ENCODE results near the gene VEPH1.
"Not testable (repeated sequence)": the region's sequence is repeated elsewhere in the genome, so short reads cannot be mapped to it uniquely, and the experiment has no call there.

VEPH1 gene

GRCh38 chr3:157381606-157382005 is 121.6 kb downstream of the VEPH1 start:
- no peak for DNase-seq

DNA sequence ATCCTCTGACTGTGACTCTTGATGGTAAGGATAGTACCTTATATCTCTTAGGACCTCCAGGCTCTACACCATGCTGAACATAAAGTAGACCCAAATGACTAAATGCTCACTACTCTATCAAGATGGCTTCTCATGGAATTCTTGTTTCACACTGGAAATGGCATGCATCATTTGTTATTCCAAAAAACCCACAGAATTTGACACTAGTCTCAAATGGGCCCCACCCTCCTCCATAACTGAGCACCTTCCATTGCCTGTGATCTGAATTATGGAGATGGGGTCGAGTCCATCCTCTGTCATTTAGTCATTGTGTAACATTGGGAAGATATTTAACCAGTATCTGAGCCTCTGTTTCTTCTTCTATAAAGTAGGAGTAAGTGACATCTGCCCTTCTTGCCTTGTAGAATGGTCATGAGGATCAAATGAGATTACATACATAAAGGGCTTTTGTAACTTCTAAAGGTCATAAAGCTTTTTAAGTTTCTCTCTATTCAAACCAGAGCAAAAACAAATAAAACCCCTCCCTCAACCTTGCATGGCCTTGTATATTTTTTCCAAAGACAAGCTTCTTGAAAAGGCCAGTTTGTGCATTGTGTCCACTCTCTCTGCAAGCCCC is 123.6 kb downstream of the VEPH1 start:
- no peak for DNase-seq

DNA sequence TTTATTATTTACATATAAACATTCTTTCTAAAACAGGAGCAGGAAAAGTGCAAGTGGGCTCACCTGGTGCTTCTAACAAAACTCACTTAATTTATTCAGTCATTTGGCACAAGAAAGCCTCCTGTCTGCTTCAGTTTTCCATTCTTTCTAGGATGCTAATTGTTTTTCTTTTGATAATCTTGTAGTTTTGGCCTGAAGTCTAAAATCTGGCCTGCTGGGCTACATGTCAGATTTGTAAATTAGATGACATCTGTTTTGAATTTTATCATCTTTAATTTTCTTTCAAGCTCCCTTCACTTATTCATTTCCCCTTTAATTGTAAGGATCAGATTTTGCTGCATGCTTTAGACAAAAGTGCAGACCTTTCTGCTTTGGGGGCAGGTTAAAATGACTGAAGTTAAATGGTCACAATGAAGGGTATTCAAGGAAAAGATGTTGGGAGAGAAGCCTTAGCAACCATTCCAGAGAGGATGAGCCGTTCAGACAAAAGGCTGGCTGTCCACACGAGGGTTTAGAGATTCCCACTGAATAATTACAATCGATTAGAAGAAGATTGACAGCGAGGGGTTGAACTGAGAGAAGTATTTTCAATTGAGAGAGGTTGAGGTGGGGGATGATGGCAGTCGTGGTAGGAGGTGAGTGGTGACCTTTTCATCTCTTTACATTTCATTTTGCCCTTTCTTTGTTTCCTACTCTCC is 126.5 kb downstream of the VEPH1 start:
- no peak for DNase-seq

GRCh38 chr3:157375342-157375986 is 127.8 kb downstream of the VEPH1 start:
- DNase-seq = no peak

DNA sequence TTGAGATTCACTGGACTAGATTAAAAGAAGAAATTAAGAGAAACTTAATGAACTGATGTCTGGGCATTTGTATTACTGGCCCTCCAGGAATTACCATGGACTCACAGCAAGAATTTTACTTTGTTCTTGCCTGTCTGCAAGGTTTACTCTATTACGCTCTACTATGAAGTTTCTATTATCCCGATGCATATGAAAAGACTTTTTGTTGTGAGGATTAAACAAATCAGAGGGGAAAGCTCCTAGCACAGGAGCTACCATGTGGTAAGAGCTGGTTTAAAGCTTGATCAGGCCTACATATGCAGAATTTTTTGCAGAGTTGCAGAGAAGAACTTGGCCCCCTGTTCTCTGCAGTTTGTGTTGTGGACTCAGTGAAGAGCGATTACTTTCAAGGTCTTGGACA is 128.3 kb downstream of the VEPH1 start:
- DNase-seq = no peak

DNA sequence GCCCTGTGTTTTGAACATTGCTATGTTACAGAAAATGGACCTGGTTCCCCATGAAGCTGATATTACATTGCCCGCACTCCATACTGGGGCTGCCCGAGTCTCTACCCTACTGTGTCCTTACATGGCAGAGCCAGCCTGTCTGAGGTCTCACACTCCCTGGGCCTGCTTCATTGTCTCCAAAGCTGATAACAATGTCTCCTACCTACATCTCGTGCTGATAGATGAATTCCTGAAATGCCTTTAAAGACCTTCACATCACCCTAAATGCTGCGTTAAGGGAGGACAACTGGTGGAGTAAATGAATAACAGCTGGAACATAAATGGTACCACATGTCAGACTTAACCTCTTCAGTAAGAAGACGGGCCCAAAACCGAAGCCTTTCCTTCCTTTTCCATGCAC is 129.4 kb downstream of the VEPH1 start:
- no peak for DNase-seq

DNA sequence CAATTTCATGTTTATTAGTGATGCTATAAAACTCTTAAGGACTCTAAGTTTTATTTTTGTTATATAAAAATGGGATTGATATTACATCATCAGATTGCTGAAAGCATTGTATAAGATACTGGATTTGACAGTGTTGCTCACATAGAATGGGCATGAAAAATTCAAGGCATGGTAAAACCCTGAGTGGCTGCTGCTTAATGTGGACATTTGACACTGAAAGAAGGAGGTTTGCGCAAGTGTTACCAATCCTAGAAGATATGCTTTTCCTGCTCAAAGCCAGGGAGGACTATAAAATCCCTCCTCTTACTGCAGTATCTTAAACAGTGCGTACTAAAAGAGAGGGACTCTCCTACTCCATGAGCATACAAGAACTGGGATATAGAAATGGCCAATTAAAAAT is 132.3 kb downstream of the VEPH1 start:
- no peak for DNase-seq

- no peak for DNase-seq
Measured at GRCh38 chr3:157369727-157370421, 133.3 kb downstream of the VEPH1 start.

- DNase-seq = no peak
Measured at GRCh38 chr3:157368171-157368570, 135.0 kb downstream of the VEPH1 start.

DNA sequence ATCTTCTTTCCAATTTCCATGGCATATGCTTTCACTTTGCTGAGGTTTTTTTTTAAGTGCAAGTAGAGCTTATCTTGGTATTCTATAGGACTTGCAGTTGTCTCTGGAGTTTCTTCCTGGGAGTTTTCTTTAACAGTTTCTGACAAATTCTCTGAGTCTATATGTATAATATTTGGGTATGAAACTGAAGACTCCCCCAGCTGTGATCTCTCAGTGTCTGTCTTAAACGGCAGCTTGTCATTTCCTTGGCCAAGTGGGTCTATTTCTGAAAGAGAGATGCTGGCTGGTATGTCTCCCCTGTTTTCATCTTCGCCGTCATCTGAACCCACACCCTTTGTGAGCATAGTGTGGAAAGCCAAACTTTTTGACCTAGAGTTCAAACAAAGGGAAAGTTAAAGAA is 139.8 kb downstream of the VEPH1 start:
- DNase-seq = no peak

DNA sequence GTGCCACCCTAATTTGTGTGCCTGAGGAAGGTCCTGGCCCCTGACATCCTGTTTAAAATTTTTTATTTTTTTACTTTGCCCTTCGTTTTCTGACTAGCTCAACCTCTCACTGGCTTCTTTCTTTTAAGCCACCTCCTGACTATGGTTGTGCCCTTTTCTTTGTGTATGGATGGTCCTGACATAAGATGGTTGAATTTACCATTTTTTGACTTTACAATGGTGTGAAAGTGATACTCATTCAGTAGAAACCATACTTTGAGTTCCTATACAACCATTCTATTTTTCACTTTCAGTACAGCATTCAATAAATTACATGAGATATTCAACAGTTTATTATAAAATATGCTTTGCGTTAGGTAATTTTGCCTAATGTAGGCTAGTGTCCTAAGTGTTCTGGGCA is 140.9 kb downstream of the VEPH1 start:
- no peak for DNase-seq

DNA sequence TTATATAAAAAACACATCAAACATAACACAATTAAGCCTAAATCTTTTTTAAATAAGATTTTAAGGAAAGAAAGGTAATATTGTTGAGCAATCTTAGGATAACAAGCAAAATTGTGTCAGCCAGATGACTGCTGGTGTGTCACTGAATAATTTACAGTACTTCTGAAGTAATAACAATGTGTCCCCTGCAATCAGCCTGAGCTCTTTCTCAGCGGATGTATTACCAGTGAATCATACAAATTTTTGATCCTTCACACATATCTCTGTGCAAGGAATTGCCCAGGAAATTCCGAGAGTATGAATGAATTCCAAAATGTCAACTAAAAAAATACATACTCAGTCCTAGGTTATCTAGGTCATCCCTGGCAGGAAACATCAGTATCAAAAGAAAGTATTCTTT is 143.2 kb downstream of the VEPH1 start:
- DNase-seq = no peak

GRCh38 chr3:157356541-157356940 is 146.7 kb downstream of the VEPH1 start:
- no peak for DNase-seq

DNA sequence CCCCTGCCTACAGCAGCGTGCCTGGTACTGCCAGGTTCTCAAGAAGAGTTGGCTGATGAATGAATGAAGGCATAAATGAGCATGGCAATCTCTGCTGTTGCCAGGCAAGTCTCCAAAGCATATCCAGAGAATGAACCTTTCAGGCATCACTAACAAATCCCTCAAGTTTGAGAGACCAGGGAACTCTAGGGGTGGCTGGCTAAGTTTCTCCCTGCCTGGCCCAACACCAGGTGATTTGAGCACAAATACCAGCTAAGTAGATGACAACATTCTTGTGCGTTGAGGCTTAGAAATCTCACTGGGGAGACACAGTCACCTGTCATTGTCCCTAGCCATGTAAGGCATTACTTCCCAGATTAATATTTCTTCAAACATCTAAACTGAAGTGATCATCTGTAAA is 147.9 kb downstream of the VEPH1 start:
- DNase-seq = no peak

GRCh38 chr3:157354722-157355121 is 148.5 kb downstream of the VEPH1 start:
- DNase-seq = no peak

GRCh38 chr3:157354254-157354653 is 149.0 kb downstream of the VEPH1 start:
- no peak for DNase-seq

GRCh38 chr3:157353652-157354051 is 149.6 kb downstream of the VEPH1 start:
- no peak for DNase-seq

- no peak for DNase-seq
Measured at GRCh38 chr3:157351981-157352380, 151.2 kb downstream of the VEPH1 start.

DNA sequence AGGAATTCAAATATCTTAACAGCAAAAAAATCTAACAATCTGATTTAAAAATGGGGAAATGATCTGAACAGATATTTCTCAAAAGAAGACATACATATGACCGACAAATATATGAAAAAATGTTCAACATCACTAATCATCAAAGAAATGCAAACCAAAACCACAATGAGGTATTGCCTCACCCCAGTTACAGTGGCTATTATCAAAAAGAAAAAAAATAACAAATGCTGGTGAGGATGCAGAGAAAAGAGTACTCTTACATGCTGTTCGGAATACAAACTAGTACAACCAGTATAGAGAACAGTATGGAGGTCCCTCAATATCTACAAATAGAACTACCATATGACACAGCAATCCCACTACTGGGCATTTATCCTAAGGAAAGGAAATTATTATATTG is 152.6 kb downstream of the VEPH1 start:
- DNase-seq = not testable (repeated sequence)

GRCh38 chr3:157348304-157349075 is 154.7 kb downstream of the VEPH1 start:
- not testable (repeated sequence) for DNase-seq

- no peak for DNase-seq
Measured at GRCh38 chr3:157347577-157348303, 155.5 kb downstream of the VEPH1 start.

Data from CD4-positive, alpha-beta T cell treated with Interleukin-17A for 4 hours (primary cell).